HG03575 (cell line): ENCODE data around the gene MMAB.
A peak's percentile ranks its signal among the peaks of the same experiment; 100 is the strongest.

Experiments
- ATAC-seq: cut with Tn5 transposase; IDR thresholded peaks from one replicate; pipeline ENCODE4 v1.9.1; 2021; ENCODE audit not compliant: unreplicated experiment, insufficient number of reproducible peaks, low FRiP score; ENCODE audit errors: extremely low read depth

MMAB gene

DNA sequence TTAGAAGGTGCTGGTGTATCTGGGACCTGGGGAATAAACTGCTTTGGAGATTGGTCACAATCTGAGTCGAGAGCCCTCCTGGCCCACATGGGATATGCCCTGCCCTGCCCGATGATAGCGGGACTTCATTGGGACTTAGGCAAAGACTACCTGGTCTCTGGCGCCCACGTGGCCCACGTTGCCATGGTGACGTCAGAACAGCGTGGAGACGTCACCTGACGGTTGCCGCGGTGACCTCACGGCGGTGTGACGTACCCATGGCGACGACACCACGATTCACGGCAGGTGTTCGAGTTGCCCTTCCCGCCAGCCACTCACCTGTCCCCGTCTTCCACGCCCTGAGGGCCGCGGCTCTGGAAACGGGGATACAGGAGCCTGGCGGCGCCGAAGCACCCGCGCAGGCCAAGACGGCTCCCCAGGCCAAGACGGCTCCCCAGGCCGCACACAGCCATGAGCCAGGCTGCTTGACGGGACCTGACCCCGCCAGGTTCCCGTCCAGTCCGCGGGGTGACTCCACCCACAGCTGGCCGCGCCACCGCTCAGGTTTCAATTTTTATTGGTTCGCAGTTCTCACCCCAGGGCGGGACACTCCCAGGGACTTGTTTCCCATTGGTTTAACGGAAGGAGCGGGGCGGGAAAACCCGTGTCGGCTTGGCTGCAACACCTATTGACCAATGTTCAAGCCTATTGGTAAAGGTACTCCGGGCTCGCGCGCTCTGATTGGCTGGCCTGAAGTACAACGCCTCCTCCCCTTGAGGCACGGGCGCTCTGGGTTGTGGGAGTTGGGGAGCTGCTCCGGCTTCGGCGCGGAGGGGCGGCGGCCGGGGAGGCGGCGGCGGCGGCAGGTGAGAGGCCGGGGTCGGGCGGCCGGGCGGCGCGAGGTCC is at the start of gene MMAB, which contains the start of gene MVK:
MMAB (minus strand) TSS at position 476 of the 885 bp plus-strand sequence; CDS start at position 452, 24 bp downstream.
MVK (plus strand) TSS at position 766 of the 885 bp plus-strand sequence. CDS start 1,029 bp downstream, outside the sequence.
- ATAC-seq: peak; percentile 88

DNA sequence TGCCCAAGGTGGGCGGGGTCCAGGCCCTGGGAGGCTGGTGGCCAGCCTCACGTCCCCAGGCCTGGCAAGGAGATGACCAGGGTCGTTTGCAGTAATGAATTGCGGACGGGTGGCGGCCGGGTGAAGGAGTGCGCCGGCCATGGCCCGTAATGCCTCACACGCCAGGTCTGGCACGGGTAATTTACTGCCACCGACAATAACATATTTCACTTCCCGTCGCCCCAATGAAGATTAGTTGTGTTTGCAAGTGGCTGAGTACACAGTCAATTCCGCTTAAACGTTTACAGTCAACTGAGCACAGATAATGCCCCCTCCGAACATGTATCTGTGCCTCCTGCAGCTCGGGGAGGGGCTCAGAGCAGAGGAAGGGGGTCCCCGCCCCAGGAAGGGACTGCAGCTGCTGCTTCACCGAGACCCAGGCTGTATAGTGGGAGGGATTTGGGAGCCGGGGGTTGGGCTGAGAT is 48.6 kb upstream of the MMAB start:
- ATAC-seq: no peak

DNA sequence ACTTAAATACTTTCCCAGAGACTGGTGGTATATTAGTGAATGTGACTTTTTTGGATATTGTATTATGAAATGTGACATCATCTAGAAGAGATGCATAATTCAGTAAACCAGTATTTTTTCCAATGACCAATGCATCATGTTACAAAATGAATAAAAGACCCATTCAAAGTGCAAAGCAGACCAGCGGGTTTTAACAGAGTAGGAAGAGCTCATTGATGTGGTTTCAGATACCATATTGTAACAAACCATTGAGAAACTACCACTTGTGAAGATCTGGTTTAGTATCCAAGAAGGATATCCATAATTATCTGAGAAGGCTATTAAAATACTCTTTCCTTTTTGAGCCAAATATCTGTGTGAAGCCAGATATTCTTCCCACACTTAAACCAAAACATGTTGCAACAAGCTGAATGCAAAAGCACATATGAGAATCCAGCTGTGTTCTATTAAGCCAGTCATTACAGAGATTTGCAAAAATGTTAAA is 47.9 kb upstream of the MMAB start:
- ATAC-seq: no peak

DNA sequence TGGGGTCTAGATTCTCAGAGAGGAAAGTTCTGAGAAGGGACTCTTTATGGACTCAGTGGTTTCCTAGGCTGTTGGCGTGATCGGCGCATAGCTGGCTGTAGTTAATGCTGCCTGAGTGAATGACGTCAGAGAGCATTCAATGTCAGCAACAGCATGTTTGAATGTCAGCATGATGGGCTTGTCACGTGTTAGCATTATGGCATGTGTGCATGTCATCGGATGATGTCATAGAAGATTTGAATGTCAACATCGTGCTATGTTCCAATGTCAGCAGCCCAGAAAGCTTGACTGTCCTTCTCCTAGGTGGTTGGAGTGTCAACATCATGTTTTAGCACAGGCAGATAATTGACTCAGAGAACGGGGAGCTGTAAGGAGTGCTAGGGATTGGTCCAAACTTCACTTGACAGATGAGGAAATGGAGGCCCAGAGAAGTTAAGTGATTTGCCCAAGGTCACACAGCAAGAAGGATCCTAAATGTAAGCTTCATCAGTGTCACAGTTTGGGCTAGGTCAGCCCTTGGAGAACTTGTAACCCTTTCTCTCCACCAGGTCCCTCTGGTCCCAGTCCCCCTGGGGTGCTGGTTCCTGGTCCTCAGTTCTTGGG is 45.8 kb upstream of the MMAB start:
- ATAC-seq: no peak

DNA sequence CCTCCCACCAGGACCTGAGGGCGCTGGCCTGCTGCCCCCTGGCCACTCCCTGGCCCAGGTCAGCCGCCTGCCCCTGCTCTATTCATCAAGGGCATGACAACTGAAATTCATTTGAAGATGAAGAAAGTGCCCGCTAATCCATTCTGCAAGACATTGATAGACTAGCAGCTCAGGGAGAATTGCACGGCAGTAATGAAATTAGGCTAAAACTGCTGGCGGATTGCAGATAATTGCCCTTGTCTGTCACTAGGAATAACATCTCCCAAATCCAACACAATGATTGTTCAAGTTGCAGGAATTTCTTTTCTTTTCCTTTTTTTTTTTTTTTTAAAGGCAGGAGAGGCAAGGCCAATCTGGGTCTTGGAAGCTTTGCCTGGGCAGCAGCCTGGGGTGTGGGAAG is 44.8 kb upstream of the MMAB start:
- no peak for ATAC-seq

DNA sequence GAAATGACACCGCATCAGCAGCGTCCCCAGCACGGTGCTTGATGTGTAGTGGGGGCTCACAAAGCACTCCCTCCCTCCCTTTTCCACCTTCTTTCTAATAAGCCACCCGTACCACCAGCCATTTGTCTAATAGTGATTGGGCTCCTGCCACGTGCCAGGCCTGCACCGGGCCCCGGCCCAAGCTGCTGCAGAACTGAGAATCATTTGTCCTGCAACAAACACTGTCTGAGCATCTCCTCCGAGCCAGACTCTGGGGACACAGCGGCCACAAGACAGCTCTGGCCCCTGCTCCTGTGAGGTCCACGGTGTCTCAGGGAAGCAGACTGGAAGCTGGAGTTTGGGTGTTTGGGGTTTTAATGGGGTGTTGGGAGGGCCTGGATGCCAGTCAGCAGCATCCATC is 44.2 kb upstream of the MMAB start:
- ATAC-seq: no peak

DNA sequence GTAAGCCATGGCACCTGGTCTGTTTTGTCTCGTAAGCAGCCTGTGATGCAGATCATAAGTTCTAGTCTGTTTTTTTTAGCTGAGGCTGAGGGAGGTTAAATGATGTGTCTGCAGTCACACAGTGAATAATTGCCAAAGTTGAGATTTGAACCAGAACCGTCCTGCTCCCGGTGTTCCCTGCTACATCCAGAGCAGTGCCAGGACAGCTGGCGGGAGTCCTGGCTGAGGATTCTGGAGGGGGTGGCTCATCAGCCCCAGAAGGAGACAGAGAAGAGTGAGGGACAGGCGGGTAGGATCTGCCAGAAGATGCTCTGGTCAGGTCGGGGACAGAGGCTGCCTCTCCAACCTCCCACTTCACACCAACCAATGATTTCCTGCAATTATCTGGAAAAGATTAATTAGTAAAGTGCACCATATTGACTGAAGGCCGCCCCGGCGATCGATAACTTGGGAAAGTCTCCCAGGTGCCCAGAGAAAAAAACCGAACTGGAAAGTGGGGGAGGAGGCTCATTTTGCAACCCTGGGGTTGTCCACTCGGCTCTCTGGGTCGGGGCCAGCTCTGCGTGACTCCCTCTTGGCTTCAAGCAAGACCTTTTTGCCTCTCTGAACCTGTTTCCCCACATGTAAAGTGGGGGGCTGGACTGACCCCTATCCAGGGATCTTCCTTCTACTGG is 42.4 kb upstream of the MMAB start:
- ATAC-seq: no peak

DNA sequence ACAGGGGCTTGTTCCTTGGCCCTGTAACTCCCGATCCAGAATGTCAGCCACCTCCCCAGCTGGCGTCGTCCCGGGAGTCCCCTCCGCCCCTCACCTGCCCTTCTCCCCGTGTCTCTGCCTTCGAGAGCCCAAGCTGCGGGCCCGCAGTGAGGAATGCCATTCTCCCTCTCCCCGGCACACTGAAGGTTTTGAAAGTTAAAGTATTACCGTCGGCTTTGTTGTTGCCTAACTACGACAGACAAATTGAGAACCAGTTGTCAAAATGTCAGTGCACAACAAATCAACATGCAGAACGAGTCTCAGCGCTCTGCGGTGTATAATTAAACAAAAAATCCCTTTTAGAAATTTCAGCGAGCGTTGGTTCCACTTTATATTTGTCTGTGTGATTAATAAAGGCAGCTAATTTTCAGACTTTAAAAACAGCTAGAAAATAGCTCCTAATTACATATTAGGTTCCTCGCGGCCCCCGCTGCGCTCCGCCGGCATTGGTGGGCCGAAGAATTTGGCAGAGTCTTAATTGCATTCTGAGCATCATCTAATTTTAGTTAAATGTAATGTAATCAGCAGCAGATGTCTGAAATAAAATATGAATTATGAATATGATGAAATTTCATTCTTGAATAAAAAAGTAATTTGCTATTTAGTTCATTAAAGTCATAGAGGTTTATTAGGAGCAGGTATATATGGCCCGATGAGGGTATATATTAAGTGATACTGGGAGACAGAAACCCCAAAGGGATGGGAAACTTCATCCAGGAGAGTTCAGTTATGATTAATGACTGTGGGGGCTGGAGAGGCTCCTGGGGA is 40.5 kb upstream of the MMAB start:
- no peak for ATAC-seq

DNA sequence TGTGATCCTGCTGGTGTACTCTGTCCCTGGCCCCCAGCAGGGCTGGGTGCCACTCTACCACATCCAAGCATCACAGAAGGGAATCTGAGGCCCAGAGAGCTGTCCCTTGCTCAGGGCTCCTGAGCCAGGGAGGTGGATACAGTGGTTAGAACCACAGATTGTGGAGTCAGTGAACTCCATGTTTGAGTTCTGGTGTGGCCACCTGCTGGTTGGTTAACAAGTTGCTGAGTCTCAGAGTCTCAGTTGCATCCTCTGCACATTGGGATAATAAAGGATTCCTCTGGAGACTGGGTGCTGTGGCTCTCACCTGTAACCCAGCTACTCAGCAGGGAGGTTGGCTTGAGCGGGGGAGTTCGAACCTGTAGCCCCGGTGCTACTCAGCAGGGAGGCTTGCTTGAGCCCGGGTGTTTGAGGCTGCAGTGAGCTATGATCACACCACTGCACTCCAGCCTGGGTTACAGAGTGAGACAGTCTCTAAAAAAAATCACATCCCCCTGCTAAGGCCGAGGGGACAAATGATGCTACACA is 39.7 kb upstream of the MMAB start:
- no peak for ATAC-seq

DNA sequence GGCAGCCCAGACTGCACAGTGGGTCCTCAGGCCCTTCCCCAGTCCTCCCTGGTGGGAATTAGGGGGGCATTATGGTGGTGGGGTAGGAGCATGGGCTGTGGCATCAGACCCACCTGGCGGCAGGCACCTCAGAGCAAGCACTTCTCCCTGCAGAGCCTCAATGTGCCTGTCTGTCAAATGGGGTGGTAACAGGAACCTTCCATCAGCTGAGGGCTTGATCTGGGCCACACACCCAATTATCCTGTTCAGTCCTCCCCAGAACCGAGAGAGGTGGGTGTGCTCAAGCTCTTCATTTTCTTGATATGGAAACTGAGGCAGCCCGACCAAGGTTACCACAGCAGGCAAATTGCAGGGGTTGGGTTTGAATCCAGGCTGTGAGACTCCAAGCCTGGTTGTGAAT is 38.7 kb upstream of the MMAB start:
- ATAC-seq: no peak

DNA sequence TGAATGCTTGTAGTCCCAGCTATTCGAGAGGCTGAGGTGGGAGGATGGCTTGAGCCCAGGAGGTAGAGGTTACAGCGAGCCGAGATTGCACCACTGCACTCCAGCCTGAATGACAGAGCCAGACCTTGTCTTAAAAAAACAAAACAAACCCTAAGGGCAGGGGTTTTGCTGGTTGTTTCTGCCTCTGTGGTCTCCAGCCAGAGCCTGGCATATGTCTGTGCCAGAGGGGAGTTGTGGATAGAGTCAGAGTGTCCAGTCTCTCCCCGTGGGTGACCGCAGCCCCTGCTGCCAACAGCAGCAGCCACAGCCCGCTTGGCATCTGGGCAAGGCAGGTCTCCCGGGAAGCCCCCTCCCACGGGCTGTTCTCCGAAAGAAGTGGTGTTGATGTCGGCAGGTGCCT is 37.9 kb upstream of the MMAB start:
- no peak for ATAC-seq

DNA sequence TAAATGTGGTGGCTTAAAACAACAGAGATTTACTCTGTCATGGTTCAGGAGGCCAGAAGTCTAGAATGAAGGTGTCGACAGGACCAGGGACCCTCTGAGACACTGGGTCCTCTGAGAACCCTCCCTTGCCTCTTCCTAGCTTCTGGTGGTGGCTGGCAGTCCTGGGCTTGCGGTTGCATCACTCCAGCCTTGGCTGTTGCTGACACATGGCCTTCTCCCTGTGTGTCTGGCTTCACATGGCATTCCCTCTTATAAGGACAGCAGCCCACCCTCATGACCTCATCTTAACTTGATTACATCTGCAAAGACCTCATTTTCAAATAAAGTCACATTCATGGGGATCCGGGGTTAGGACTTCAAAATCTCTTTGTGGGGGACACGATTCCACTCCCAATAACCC is 37.2 kb upstream of the MMAB start:
- ATAC-seq: no peak

DNA sequence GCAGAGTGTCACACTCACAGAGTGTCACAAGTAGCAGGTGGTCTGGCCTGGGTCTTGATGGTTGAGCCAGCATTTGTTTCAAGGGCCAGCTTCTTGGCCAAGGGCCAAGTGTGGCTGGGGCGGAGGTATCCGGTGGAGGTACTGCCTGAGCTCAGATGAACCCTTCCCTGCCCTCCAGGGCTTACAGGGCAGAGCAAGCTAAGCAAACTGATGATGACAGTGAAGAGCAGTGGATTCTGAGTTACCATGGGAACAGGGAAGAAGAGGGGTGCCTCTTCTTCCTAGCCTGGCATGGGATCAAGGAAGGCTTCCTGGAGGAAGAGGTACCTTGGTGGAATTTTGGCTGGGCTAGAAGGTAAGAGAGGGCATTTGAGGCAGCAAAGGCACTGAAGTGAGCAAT is 36.0 kb upstream of the MMAB start:
- ATAC-seq: no peak

DNA sequence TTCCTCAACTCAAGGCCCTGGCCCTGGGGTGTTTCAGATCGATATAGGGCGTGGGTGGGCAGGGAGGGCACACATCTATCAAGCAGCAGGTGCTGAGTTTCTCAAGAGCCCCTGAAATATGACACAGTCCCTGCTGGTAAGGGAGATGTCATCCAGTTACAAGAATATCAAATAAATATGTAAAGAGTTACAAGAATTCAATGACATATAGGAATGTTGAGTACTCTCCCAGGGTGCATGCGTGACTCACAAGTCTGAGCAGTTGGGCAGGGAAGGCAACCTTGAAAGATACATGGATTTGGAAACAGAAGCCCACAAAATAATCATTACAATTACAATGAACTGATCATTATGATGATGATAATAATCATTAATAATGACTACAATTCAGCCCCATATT is 35.5 kb upstream of the MMAB start:
- no peak for ATAC-seq

DNA sequence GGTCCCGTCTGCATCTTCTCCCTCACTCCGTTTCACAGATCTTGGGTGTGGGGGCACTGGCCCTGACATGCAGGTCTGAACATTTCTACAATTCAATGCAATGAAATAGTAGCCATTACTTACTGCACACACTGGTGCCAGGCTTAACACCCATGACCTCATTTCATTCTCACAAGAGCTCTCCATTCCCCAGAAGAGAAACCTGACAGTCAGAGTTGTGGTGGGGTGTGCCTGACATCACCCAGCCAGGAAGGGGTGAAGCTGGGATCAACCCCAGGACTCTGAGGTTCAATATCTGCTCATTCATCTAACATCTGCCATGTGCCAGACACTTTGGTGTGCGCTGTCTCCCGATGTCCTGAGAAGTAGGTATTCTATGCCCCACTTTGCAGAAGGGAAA is 35.0 kb upstream of the MMAB start:
- no peak for ATAC-seq

DNA sequence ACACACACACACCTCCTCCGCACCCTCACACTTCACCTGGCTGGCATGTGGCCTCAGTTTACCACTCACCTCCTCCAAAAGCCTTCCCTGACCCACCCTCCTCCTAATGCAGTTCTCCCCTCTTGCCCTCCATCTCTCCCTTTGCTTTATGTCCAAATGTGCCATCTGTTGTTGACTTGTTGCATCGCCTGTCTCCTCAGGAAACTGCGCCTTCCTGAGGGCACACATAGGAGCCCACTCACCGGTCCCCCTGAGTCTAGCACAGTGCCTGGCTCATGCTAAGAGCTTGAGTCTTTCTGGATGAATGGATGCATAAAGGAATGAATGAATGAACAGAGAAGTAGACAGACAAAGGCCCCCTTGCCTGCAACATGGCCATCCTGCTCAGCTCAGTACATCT is 34.3 kb upstream of the MMAB start:
- ATAC-seq: no peak

DNA sequence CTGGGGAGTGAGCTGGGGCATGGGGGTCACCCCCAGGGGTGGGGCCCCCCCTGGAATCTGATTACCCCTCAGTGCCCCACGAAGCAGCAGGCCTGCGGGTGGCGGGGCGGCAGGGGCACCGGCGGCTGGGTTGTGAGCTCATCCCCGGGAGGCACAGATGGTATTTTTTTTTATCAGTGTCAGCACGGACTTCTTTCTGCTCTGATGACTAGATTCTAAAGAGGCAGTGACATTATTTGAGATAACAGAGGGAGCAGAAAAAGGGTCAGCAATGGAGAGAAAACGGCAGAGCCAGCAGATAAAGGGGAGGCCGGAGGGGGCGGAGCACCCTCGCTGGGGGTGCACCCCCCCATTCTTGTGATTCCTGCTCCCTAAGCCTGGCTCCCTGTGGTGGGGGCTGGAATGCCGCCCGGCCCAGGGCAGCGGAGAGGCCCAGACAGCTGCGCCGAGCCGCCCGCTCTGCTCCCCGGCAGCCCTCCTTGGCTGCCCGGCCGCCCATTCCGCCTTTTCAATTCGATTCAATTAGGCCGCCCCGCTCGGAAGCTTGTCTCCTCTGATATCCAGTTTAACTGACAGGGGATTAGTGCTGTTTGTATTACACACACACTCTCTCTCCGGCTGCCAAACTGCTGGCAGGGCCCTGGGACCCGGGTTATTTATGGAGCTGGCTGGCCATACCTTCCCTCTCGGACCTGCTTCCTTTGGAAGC is 33.2 kb upstream of the MMAB start:
- ATAC-seq: no peak

DNA sequence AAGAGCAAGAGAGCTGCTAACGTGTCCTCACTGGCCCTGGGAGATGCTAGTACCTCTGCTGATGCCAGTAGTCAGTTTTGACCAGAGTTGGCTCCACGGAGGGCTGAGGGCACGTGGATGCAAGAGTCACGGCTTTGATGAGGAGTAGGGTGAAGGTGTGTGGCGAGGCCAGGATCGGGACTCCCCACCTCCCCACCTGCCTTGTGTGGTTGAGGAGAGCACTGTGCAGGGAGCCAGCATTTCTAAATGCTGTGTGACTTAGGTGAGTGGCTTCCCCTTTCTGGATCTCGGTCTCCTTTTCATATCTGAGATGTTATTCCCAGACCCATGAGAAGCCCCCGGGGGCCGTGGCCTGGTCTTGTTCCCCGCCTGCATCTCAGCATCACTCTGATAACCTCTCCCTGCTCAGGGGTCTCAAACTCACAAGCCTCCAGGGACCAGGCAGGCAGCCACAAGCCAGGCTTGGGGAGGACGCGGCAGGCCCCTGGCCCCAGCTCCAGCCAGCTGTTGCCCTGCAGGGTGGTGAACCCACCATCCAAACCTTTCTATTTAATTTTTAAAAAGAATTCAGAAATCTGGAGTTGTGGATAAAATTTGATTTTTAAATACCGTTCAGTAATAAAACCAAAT is 32.4 kb upstream of the MMAB start:
- ATAC-seq: no peak
